ENCODE data around the gene CRYBB2.

DNA sequence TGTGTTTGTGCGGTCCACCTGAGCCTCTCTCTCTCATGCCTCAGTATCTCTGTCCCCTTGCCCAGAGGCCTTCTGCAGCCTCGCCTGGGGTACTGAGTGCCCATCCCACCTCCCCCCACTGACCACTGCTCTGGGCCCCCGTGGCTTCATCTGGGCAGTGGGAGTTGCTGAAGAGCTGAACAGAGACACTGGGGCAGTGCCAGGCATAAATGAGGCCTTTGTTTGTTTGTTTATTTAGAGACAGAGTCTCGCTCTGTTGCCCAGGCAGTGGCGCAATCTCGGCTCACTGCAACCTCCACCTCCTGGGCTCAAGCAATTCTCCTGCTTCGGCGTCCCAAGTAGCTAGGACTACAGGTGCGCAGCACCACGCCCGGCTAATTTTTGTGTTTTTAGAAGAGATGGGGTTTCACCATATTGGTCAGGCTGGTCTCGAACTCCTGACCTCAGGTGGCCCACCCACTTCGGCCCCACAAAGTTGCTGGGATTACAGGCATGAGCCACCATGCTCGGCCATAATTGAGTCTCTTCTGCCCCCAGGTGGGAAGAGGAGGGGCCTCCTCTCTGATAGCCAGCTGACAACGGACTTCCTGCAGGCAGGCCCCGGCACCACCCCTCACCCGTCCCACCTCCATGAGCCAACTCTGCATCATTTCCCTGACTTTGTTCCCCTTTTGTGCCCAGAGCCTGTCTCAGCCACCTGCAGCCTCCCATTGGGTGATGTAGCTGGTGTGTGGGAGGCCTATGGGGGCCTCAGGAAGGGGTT is 10.5 kb upstream of the CRYBB2 start:
- TF ChIP-seq POLR2A (IDR thresholded peaks at IDR 0.05): no peak
- TF ChIP-seq, protein P1, sequence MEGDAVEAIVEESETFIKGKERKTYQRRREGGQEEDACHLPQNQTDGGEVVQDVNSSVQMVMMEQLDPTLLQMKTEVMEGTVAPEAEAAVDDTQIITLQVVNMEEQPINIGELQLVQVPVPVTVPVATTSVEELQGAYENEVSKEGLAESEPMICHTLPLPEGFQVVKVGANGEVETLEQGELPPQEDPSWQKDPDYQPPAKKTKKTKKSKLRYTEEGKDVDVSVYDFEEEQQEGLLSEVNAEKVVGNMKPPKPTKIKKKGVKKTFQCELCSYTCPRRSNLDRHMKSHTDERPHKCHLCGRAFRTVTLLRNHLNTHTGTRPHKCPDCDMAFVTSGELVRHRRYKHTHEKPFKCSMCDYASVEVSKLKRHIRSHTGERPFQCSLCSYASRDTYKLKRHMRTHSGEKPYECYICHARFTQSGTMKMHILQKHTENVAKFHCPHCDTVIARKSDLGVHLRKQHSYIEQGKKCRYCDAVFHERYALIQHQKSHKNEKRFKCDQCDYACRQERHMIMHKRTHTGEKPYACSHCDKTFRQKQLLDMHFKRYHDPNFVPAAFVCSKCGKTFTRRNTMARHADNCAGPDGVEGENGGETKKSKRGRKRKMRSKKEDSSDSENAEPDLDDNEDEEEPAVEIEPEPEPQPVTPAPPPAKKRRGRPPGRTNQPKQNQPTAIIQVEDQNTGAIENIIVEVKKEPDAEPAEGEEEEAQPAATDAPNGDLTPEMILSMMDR (IDR thresholded peaks at IDR 0.05): no peak
